T-helper 2 cell treated with Interferon-gamma antibody and Interleukin-4, amounts not matched to agents 100 ng/mL and 5 ng/mL, for 36 hours (primary cell): ENCODE data around the gene CEP162. TPM values are rescaled to one million over a fixed set of nuclear protein-coding genes. Genes with fewer than 3 reads are reported as not detected.
"Not testable (repeated sequence)": the region's sequence is repeated elsewhere in the genome, so short reads cannot be mapped to it uniquely, and the experiment has no call there.

Source experiments
- intact Hi-C: fragments of 100-400 bp; cut with micrococcal nuclease; formaldehyde crosslinking; loops from one replicate; pipeline ENCODE4 v1.15.1; 2023
- total RNA-seq: library from RNA; stranded (reverse); gene quantifications from 2 replicates; pipeline ENCODE4 v1.2.3, GENCODE V29; 2022

Gene CEP162
- total RNA-seq, 1 donor from 2014 or later, result 9.5 TPM

GRCh38 chr6:84151669-84152068 lies 75.8 kb downstream of the CEP162 start:
- intact Hi-C loops, result no loop called here

- intact Hi-C loops, result no loop called here
These were observed 76.7 kb downstream of the CEP162 start for GRCh38 chr6:84150705-84151104.

- intact Hi-C loops, result no loop called here
These were observed 85.9 kb downstream of the CEP162 start for GRCh38 chr6:84141521-84141920.

- intact Hi-C loops, result no loop called here
These were observed 88.1 kb downstream of the CEP162 start for GRCh38 chr6:84139311-84139710.

DNA sequence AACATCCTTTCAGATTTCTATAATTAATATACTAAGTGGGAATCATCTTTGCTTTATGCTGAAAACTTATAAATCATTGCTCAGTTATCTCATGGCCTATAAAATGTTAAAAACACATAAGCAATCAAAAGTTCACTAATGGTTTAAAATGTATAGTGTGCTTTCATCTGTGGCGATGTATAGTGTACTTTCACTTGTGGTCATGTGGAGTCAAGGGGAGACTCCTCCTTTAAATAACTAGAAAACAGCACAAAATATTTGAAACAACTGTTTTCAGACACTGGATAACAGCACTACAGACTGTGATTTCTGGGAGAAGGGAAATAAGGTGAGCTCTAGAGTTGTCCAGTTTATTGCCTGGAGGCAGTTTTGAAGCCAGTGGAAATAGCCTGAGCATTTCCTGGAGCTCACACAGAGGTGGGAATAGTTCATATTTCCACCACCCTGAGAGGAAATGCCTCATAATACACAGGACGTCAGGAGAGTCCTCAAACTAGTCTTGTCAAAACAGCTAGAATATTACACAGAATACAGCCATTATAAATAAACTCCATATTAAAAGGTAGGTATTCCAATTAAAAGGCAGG lies 89.4 kb downstream of the CEP162 start:
- intact Hi-C loops, result no loop called here

- intact Hi-C loops, result no loop called here
These were observed 90.4 kb downstream of the CEP162 start for GRCh38 chr6:84137051-84137375.

DNA sequence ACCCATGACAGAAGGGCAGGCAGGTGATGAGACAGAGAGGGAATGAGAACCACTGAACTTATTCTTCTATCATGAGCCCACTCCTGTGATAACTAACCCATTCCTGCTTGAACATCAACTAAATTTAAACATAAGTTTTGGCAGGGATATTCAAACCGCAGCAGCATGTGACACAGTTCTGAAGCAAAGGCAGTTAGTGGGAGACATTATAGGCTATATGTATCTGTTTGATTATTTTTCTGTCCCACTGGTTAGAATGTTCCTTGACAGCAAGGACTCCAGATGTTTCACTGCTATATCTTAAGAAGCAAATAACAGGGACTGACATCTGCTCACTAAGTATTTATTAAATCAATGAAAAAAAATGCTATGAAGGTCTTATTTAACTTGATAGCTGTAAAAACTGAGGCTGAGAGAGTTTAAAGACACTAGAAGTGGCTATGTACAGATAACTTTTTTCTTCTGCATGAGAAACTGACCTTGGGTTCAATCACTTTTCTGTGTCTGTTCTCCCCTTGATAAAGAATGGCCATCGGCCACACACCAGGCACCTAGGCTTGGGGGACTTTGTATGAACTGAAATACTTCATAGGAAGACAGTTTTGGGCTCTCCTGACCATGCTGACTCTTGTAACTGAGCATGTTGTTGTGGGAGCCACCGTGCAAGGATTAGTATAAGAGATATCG lies 90.9 kb downstream of the CEP162 start:
- intact Hi-C loops, result no loop called here

- intact Hi-C loops, result no loop called here
These were observed 92.2 kb downstream of the CEP162 start for GRCh38 chr6:84135291-84135690.

DNA sequence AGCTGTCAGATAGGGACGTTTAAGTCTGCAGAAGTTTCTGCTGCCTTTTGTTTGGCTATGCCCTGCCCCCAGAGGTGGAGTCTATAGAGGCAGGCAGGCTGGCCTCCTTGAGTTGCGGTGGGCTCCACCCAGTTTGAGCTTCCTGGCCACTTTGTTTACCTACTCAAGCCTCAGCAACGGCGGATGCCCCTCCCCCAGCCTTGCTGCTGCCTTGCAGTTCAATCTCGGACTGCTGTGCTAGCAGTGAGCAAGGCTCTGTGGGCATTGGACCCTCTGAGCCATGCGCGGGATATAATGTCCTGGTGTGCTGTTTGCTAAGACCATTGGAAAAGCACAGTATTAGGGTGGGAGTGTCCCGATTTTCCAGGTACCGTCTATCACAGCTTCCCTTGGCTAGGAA lies 94.1 kb downstream of the CEP162 start:
- intact Hi-C loops, result not testable (repeated sequence)

GRCh38 chr6:84129588-84129987 lies 97.9 kb downstream of the CEP162 start:
- intact Hi-C loops, result not testable (repeated sequence)

DNA sequence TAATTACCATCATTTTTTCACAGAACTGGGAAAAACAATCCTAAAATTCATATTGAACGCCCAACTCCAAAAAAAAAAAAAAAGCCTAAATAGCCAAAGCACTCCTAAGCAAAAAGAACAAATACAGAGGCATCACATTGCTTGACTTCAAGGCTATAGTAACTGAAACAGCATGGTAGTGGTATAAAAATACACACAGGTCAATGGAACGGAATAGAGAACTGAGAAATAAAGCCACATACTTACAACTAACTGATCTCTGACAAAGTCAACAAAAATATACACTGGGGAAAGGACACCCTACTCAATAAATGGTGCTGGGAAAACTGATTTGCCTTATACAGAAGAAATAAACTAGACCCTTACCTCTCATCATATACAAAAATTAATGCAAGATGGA lies 104.3 kb downstream of the CEP162 start:
- intact Hi-C loops, result no loop called here

DNA sequence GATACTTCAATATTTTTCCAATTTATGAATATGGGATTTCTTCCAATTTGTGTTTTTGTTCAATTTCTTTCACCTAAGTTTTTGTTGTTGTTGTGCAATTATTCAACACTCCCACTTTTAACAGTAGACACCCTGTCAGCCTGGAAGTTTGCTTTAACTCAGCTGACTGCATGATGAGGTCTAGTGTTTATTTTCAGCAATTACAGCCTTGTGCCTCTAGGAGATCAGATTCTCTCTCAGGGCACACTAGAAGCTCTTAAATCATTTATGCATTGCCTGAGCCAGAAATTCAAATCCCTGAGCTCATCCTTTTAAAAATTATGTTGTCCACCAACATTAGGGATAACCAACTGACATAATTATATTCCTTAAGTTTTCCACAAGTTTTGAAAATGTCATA lies 108.2 kb downstream of the CEP162 start:
- intact Hi-C loops, result no loop called here

GRCh38 chr6:84118191-84118590 lies 109.3 kb downstream of the CEP162 start:
- intact Hi-C loops, result no loop called here

DNA sequence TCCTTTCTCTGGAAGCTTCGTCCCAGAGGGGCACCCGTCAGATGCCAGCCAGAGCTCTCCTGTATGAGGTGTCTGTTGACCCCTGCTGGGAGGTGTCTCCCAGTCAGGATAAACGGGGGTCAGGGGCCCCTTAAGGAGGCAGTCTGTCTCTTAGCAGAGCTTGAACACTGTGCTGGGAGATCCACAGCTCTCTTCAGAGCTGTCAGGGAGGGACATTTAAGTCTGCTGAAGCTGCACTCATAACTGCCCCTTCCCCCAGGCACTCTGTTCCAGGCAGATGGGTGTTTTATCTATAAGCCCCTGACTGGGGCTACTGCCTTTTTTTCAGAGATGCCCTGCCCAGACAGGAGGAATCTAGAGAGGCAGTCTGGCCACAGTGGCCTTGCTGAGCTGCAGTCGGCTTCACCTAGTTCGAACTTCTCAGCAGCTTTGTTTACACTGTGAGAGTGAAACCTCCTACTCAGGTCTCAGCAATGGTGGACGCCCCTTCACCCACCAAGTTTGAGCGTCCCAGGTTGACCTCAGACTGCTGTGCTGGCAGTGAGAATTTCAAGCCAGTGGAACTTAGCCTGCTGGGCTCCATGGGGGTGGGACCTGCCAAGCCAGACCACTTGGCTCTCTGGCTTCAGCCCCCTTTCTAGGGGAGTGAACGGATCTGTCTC lies 112.4 kb downstream of the CEP162 start:
- intact Hi-C loops, result not testable (repeated sequence)

DNA sequence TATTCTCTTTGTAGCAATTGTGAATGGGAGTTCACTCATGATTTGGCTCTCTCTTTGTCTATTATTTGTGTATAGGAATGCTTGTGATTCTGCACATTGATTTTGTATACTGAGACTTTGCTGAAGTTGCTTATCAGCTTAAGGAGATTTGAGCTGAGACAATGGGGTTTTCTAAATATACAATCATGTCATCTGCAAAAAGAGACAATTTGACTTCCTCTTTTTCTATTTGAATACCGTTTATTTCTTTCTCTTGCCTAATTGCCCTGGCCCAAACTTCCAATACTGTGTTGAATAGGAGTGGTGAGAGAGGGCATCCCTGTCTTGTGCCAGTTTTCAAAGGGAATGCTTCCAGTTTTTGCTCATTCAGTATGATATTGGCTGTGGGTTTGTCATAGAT lies 116.1 kb downstream of the CEP162 start:
- intact Hi-C loops, result not testable (repeated sequence)

DNA sequence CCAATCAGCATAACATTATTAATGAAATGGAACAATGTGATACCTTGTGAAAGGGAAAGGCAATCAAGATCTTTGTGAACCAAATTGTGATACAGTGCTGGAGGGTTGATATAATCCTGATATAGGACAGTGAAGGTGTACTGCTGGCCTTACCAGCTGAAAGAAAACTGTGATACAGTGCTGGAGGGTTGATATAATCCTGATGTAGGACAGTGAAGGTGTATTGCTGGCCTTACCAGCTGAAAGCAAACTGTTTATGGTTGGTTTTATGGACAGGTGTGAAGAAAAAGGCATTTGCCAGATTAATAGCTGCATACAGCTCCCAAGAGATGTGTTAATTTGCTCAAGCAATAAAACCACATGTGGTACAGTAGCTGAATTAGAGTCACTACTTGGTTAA lies 119.9 kb downstream of the CEP162 start:
- intact Hi-C loops, result no loop called here

GRCh38 chr6:84105215-84105924 lies 122.1 kb downstream of the CEP162 start:
- intact Hi-C loops, result not testable (repeated sequence)

DNA sequence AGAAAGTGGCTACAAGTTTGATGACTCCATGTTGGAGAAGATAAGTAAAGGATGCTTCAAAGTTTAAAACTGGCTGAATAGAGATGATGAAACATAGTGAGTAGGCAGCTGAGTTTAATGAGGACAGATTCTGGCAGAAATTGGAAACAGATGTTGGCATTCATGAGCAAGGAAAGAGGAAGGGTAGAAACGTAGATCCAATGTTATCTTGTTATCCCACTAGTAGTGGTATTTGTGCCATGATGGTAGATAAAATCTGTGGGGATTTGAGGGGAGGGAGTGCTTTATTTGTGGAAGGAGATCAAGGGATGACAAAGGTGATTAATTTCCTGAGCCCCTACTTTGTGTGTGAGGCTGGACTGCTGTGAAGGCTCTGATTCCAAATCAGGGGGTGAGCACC lies 124.4 kb downstream of the CEP162 start:
- intact Hi-C loops, result no loop called here

DNA sequence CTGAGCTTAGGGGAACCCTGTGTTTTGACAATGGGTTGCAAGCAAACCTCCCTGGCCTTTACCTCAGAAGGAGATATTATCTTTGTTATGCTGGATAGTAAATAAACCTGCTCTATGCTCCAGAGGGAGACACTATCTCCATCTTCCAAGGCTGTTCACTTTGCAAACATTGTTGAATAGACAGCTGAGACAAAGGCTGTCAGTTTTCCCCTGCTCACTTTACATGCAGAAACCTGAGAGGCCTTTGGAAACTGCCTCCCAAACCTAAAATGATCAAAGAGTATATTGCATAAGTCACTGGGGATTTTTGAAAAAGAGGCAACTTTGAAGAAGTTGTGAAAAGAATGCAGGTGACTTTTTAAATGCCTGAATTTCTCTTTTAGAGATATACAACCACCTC lies 132.3 kb downstream of the CEP162 start:
- intact Hi-C loops, result no loop called here

DNA sequence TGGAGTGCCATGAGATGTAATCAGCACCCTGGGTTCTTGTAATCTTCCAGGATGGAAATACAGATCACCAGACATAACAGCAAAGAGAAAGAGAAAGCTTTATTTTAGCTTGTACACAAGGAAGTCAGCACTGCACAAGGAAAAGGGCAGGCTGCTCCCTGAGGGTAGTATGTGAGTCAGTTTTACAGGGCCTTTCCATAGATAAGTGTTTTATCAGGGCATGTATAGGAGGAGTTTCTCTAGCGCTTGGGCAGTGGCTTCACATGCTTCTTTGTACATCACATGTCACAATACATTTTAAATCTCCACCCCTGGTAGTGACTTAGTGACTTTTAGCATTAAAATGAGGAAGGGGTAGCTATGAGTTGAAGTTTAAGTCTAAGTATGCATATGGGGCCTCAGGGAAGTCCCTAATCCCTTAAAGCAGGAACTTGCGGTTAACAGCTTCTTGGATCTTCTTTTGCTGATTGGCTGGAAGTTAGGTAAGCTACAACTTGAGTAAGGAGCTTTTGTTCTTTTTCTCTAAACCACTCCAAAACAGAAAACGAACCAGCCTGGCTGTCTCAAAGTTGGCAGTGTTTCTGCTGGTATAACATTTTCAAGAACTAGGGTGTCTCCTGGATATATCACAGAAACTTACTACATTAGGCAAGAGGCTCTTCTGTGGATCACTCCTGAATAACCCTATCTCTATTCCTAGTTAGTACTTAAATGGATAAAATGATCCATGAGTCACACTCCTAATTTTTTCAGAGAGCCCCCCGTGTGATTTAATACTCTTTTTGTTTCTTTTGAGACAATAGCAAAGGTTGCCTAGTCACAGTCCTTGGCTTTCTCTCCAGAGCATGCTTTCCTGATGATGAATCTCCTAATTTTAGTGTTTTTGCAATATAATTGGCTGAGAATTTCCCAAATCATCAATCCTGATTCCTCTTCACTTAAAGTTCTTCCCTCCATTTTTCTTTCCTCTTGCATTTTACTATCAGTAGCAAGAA lies 133.7 kb downstream of the CEP162 start:
- intact Hi-C loops, result no loop called here

- intact Hi-C loops, result no loop called here
These were observed 137.9 kb downstream of the CEP162 start for GRCh38 chr6:84089552-84089951.
